Measurements from ENCODE around the gene SLC33A1.
"Not testable (repeated sequence)": the region's sequence is repeated elsewhere in the genome, so short reads cannot be mapped to it uniquely, and the experiment has no call there.

The SLC33A1 gene

DNA sequence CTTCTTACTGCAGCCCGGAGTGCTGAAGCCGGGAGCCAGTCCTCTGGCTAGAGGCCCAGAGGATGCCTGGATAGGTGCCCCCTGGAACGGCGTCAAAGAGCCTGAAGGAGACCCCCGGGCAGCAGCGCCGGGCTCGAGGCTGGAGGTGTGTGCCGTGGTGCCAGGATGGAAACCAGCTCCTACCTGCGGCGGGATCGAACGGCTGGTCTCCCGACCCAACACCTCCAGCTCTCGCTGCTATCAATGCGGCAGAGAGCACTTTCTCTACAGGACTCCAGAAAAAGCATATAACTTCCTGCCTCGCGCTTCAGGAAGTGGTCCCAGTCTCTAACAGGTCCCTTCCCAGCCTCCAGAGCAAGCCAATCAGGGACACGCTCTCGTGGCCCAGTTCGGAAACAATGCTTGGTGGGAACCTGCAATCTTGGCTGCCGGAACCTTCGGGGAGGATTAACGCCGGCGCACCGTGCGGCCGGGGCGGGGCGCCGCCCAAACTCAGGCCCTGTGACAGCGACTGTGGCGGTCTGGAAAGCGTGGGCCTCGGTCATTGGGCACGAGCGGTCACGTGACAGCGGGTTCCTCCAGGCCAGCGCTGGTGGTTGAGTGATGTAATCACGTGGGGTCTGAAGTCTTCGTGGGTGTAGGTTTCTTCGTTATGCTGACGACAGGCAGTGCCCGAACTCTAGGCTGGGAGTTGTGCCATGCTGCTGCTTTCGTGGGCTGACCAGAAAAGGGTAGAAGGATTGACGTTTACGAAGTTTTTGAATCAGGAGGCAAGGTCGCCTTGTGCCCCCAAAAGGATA, at the start of gene SLC33A1:
Gene SLC33A1 (minus strand): TSS at position 287 of the 800 bp plus-strand sequence. CDS start 430 bp downstream, outside the sequence.
- FAIRE-seq, result peak; percentile 98
- TF ChIP-seq POLR2A (IDR thresholded peaks at IDR 0.05; ENCODE audit: low read depth, low read length), result peak; percentile 82
- peak; percentile 92 for DNase-seq (ENCODE audit: insufficient read length, low spot score)

DNA sequence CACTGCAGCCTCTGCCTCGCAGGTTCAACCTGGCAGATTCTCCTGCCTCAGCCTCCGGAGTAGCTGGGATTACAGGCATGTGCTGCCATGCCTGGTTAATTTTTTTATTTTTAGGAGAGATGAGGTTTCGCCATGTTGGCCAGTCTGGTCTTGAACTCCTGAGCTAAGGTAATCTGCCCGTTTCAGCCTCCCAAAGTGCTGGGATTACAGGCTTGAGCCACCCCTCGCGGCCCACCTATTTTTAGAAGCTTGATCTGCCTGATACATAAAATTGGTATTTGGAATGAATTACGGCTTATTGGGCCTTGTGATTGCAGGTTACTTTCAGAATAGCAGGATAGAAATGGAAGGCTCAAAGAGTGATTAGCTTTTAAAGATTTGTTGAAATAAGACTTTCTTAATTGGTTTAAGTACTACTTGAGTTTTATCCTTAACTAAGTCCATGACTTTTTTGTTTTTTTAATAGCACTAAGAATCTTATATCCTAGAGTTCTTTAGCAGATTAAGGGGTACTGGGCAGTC, 41.2 kb upstream of the SLC33A1 start:
- DNase-seq (ENCODE audit: insufficient read length, low spot score) (no peak), FAIRE-seq (no peak)
- no peak for TF ChIP-seq POLR2A (IDR thresholded peaks at IDR 0.05; ENCODE audit: low read depth, low read length)

DNA sequence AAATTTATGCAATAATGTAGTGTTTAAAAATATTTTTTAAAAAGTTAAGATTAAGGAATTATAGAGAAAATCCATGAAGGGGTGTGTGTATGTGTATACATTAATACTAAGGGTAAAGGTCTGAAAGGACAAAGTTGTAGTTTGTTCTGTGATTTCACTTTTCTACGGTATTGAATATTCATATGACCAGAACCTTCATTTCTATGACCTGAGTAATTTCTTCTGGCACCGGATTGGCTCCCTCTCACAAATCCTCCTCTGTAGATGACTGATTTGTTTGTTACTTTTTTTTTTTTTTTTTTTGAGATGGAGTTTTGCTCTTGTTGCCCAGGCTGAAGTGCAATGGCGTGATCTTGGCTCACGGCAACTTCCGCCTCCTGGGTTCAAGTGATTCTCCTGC, 37.1 kb upstream of the SLC33A1 start:
- DNase-seq (ENCODE audit: insufficient read length, low spot score) (no peak), FAIRE-seq (no peak)
- no peak for TF ChIP-seq POLR2A (IDR thresholded peaks at IDR 0.05; ENCODE audit: low read depth, low read length)

DNA sequence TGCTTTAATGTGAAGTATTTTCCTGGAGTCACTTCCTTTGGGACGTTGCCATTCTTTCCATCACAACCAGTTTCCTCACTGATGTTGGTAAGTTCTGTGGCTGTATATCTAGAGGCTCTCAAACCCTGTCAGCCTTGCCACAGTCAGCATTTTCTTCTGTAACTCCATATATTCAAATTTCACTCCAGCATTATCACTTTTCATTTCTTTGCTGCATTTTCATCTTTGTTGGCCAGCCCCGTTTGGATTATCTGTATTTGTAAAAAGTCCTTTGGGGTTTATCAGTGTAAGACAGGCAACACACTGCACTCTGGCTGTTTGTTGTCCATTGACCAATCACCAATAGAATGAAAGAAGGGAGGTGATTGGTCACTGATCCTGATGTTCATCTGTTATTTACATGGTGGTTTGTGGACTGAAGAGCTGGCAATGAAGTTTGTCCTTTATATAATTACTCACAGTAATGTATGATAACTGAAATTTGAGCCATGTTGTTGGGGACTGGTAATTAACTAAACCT, 36.5 kb upstream of the SLC33A1 start:
- no peak for TF ChIP-seq POLR2A (IDR thresholded peaks at IDR 0.05; ENCODE audit: low read depth, low read length)
- FAIRE-seq (peak; percentile 50), DNase-seq (ENCODE audit: insufficient read length, low spot score) (no peak)

DNA sequence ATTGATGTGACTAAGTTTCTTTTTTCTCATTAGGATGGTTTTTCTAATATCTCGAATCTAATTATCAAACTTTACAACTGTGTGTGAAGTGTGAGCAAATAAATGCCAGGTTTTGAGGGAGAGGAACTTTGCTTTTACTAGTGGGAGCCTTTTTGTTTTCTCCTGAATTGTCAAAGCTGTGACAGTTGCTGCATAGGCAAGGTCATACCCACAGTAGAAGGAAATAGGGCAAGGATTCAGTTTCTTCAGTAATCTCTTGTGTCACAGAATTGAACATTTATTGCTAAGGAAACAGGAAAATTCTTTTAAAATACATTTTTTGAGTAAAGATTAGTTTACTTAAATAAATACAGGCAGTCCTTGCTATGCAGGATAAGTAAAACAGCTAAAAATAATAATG, 35.7 kb upstream of the SLC33A1 start:
- TF ChIP-seq POLR2A (IDR thresholded peaks at IDR 0.05; ENCODE audit: low read depth, low read length), result no peak
- FAIRE-seq (no peak), DNase-seq (ENCODE audit: insufficient read length, low spot score) (no peak)

DNA sequence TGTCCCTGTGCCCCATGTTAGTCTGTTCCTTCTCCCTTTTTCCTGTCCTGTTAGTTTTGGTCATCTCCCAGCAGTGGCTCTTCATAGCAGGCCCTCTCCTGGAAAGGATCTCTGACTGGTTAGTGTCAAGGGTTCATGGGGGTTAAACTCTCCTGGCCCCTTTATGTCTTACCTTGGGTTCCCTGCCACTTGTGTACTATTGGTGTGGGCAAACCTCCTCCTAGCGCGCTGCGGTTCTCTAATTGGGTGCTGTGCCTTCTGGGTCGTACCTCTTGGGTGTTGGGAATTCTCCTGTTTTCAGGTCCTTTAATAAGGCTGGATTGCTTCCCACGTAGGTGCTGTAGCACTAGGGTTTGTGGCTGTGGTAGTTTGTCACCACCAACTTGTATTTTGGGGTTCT, 35.0 kb upstream of the SLC33A1 start:
- FAIRE-seq (no peak), DNase-seq (ENCODE audit: insufficient read length, low spot score) (no peak)
- no peak for TF ChIP-seq POLR2A (IDR thresholded peaks at IDR 0.05; ENCODE audit: low read depth, low read length)

DNA sequence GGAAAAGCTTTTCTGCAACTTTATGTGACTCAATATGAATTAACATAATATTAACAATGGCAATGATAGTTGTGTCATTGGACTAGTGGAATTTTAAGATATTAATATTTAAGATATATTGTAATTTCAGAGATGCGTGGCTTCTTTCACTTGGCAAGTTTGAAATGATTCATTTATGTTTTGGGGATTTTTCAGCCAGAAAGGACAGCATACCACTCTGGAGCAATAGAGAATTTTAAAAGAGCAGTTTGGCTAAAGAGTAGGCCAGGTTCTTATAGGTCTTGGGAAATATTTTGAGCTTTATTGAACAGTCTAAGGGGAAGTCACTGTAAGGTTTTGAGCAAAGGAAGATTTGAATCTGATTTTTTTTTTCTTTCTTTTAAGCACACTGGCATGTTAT, 32.7 kb upstream of the SLC33A1 start:
- FAIRE-seq (no peak), DNase-seq (ENCODE audit: insufficient read length, low spot score) (no peak)
- TF ChIP-seq POLR2A (IDR thresholded peaks at IDR 0.05; ENCODE audit: low read depth, low read length), result no peak

DNA sequence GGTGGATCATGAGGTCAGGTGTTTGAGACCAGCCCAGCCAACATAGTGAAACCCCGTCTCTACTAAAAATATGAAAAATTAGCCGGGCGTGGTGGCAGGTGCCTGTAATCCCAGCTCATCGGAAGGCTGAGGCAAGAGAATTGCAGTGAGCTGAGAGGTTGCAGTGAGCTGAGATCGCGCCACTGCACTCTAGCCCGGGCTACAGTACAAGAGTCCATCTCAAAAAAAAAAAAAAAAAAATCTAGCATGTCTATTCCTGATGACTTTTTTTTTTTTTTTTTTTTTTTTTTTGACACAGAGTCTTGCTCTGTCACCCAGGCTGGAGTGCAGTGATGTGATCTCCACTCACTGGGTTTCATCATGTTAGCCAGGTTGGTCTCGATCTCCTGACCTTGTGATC, 32.1 kb upstream of the SLC33A1 start:
- not testable (repeated sequence) for DNase-seq (ENCODE audit: insufficient read length, low spot score); FAIRE-seq

DNA sequence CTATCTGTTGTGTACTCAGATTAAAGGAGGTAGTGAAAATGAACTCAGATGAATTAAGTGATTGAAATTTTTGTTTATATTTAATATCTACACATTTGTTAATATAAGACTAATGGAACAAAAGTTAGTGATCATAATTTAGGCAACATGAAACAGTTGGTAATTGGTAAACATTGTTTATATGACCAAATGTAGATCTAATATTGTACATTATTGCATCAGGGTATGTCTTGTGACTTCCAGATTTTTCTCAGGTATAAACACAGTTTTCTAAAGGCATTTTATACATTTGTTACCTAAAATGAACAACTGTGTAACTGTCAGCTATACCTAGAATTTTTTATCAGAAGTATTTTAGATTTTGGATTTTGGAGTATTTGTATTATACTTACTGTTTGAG, 31.1 kb upstream of the SLC33A1 start:
- no peak for TF ChIP-seq POLR2A (IDR thresholded peaks at IDR 0.05; ENCODE audit: low read depth, low read length)
- FAIRE-seq, result no peak
- no peak for DNase-seq (ENCODE audit: insufficient read length, low spot score)

DNA sequence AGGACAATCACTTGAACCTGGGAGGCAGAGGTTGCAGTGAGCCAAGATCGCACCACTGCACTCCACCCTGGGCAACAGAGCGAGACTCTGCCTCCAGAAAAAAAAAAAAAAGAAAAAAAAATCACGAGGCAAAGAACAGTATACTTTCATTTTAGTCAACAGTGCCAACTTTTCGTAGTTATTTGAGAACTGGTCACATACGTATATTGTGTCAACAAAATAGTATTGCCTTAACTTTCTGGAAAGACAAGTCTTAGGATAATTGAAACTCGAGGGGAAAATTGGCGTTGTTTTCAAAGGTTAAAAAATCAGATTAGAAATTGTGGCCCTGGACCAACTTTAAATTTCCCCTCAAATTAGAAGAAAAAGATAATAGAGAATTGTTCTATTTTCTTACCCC, 30.1 kb upstream of the SLC33A1 start:
- TF ChIP-seq POLR2A (IDR thresholded peaks at IDR 0.05; ENCODE audit: low read depth, low read length), result no peak
- peak; percentile 36 for FAIRE-seq
- DNase-seq (ENCODE audit: insufficient read length, low spot score), result no peak

DNA sequence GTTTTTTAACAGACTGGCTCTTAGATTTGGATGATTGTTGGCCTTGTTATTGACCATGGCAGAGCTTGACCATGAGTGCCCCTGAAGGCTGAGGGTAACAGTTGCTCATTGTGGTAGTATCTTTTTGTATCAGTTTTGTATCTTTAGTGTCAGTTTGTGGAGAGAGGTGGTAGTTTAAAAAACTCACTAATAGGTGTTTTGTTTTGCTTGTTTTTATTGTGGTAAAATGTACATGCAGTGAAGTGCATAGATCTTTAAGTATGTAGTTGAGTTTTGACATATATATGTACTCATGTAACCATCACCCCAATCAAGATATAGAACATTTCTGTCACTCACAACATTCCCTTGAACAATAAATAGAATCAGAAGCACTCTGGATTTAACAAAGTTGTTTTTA, 26.1 kb upstream of the SLC33A1 start:
- DNase-seq (ENCODE audit: insufficient read length, low spot score) (no peak), FAIRE-seq (no peak)
- no peak for TF ChIP-seq POLR2A (IDR thresholded peaks at IDR 0.05; ENCODE audit: low read depth, low read length)

DNA sequence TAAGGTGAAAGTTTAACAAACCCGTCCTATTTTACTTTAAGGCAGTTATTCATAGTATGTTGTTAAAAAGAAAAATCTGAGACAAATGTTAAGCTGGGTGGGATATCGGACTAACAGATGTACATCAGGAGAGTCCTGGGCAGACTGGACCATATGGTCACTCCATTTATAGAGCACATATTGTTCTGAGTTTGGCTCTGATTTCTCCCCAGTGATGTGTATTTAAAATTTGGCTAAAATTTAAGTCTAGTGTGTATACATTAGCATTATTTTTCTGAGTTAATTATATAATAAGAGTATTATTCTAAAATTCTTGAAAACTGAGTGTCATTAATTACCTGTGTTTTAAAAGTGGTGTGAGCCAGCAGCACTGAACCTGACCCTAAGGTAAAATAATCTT, 22.3 kb upstream of the SLC33A1 start:
- FAIRE-seq (no peak), DNase-seq (ENCODE audit: insufficient read length, low spot score) (no peak)
- no peak for TF ChIP-seq POLR2A (IDR thresholded peaks at IDR 0.05; ENCODE audit: low read depth, low read length)

DNA sequence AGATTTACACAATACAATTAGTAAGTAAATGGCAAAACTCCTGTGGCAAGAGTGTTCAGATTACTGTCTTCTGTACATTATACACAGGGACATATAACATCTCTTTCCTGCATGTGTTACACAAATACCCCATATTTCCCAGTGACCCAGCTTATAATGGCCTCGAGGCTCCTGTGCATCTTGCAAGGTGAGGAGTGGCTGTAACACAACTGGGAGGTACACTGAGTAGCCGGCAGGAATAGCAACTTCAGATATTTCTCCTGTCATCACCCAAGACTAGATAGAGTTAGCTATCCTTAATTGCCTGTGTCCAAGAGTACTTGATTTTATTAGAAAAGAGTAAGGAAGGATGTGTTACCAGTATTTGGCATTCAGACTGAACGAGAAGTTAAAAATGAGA, 21.8 kb upstream of the SLC33A1 start:
- DNase-seq (ENCODE audit: insufficient read length, low spot score) (no peak), FAIRE-seq (no peak)
- TF ChIP-seq POLR2A (IDR thresholded peaks at IDR 0.05; ENCODE audit: low read depth, low read length), result no peak

DNA sequence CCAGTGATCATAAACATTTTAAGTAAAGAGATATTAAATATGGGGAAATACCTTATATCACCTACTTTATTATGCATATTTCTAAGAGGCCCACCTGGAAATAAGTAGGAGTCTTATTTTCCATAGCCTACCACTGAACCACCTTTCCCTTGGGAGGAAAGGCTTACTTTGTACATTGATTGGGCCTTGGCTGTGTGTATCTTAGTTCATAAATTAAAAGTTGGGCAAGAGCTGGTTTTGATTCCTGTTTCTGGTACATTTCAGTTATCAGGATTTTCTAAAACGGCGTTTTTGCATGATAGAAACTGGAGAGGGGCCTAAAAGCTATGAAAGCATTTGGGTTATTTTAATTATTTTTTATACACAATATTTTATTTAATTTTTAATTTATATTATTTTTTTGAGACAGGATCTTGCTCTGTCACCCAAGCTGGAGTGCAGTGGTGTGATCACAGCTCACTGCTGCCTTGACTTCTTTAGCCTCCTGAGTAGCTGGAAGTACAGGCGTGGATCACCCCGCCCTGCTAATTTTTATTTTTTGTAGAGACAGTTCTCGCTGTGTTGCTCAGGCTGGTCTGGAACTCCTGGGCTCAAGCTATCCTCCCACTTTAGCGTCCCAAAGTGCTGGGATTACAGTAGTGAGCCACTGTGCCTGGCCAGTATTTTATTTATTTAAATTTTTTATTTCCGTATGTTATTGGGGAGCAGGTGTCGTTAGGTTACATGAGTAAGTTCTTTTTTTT, 18.8 kb upstream of the SLC33A1 start:
- no peak for TF ChIP-seq POLR2A (IDR thresholded peaks at IDR 0.05; ENCODE audit: low read depth, low read length)
- DNase-seq (ENCODE audit: insufficient read length, low spot score), result no peak
- no peak for FAIRE-seq

All from H54 (cell line).